ENCODE data around the gene CCDC60.

The CCDC60 gene

DNA sequence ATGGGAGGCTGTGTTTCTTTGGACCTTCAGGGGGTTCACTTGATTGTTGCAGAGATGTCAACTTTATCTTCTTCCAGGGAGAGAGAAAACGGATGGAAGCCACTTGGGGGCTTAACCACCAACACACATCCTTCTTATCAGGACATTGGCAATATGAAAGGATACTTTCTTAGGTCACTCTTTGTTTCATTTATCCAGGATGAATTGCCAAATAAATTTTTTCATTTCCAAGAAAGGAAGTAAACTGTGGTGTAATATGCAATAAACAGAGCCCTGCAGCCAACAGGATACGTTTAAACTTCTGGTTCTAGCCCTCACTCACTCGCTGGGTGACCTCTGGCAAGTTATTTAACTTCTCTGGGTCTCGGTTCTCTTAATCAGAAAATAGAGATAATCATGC, 77.8 kb downstream of the CCDC60 start:
- Histone ChIP-seq H3K4me3 (replicated peaks; ENCODE audit: low read depth, low read length) (no peak overlapping the region), H3K27me3 (replicated peaks; ENCODE audit: control insufficient read depth, insufficient read depth, low read length) (no peaks in the 10 kb centered on the region; the same call in 1 of the 2 replicates), H3K36me3 (ENCODE audit: control insufficient read depth, insufficient read depth, low read length) (no peaks in the 10 kb centered on the region)
- no peak for DNase-seq (ENCODE audit: extremely low read depth, insufficient read length)
- TF ChIP-seq, protein P1, sequence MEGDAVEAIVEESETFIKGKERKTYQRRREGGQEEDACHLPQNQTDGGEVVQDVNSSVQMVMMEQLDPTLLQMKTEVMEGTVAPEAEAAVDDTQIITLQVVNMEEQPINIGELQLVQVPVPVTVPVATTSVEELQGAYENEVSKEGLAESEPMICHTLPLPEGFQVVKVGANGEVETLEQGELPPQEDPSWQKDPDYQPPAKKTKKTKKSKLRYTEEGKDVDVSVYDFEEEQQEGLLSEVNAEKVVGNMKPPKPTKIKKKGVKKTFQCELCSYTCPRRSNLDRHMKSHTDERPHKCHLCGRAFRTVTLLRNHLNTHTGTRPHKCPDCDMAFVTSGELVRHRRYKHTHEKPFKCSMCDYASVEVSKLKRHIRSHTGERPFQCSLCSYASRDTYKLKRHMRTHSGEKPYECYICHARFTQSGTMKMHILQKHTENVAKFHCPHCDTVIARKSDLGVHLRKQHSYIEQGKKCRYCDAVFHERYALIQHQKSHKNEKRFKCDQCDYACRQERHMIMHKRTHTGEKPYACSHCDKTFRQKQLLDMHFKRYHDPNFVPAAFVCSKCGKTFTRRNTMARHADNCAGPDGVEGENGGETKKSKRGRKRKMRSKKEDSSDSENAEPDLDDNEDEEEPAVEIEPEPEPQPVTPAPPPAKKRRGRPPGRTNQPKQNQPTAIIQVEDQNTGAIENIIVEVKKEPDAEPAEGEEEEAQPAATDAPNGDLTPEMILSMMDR (IDR thresholded peaks at IDR 0.05; ENCODE audit: insufficient read depth, low read length, poor library complexity, severe bottlenecking) = no peak

DNA sequence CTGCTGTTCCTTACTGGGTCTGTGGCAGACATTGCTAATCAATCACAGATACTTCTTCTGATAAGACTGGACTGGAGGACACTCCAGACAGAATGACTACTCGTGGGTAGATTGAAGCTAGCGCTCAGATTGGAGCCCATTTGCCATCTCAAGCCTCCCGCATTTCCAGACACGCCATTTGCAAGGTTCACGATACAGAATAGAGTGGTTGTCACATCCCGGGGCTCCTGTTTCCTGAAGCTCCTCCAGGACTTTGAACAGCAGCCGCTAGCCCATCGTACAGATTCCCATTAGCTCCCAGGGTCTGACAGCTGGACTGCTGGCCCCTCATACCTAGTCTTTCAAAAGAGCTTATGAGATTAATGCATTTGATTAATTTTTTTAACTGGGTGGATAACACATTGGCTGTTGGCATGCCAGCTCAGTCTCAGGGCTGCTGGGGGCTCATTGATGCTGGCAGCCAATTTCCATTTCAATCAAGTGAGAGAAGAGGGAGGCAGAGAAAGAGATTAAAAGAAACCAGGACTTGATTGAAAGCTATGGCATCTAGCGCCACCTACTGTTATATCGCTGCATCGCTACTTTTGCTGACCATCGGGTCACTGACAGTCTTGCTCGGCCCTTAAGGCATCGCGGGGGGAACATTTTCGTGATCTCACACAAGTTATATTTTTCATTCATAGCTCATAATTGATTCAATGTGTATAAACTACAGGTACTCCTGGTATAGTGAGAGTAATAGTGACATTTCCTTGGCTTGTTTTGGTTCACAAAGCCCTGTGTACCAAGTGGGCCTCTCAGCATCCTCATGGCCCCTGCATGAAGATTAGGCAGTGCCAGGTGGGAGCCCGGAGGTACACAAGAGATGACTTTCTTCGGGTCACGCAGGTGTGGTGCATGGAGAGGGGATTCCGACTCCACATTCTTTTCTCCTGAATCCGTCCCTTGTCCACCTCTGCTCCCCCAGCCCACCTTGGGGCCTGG, 78.6 kb downstream of the CCDC60 start:
- Histone ChIP-seq H3K4me3 (replicated peaks; ENCODE audit: low read depth, low read length) (no peak overlapping the region), H3K27me3 (replicated peaks; ENCODE audit: control insufficient read depth, insufficient read depth, low read length) (no peaks in the 10 kb centered on the region; the same call in 1 of the 2 replicates), H3K36me3 (ENCODE audit: control insufficient read depth, insufficient read depth, low read length) (no peaks in the 10 kb centered on the region)
- TF ChIP-seq, protein P1 (IDR thresholded peaks at IDR 0.05; ENCODE audit: insufficient read depth, low read length, poor library complexity, severe bottlenecking) = peak; percentile 74
- DNase-seq (ENCODE audit: extremely low read depth, insufficient read length) = peak; percentile 11

DNA sequence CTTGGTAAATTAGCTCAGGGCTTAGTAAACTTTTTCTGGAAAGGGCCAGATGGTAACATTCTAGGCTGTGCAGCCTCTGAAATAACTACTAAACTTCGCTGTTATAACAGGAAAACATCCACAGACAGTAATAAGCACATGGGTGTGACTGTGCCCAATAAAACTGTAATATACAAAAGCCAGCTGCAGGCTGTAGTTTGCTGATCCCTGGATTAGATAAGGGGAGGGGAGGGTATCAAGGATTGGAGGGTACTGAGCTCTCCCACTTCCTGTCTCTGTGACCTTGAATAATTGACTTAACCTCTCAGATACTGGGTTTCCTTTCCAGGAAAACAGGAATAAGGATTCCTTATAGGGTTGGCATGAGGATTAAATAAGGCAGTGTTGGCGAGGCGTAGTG, 81.2 kb downstream of the CCDC60 start:
- TF ChIP-seq, protein P1 (IDR thresholded peaks at IDR 0.05; ENCODE audit: insufficient read depth, low read length, poor library complexity, severe bottlenecking) = no peak
- Histone ChIP-seq H3K36me3 (ENCODE audit: control insufficient read depth, insufficient read depth, low read length) (no peaks in the 10 kb centered on the region), H3K27me3 (replicated peaks; ENCODE audit: control insufficient read depth, insufficient read depth, low read length) (no peaks in the 10 kb centered on the region; the same call in 1 of the 2 replicates), H3K4me3 (replicated peaks; ENCODE audit: low read depth, low read length) (no peak overlapping the region)
- DNase-seq (ENCODE audit: extremely low read depth, insufficient read length) = no peak

DNA sequence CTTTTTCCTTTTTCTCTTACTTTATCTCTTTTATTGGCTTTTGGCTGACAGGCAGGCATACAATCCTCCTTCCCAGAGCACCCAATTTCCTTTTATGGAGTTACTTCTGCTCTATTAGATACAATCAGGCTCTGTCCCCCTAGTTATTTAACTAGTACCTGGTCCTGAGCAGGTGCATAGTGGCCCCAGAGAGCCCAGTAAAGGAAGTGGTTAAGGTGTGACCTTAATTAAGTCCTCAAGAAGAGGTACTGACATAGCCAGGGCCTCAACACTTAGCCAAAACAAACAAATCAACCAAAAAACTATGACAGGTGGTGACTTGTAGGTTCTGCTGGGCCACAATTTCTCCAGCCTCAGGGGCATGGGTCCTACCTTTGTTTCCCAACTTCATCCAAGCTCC, 82.9 kb downstream of the CCDC60 start:
- Histone ChIP-seq H3K4me3 (replicated peaks; ENCODE audit: low read depth, low read length) (no peak overlapping the region), H3K27me3 (replicated peaks; ENCODE audit: control insufficient read depth, insufficient read depth, low read length) (no peaks in the 10 kb centered on the region; the same call in 1 of the 2 replicates), H3K36me3 (ENCODE audit: control insufficient read depth, insufficient read depth, low read length) (no peaks in the 10 kb centered on the region)
- TF ChIP-seq, protein P1 (IDR thresholded peaks at IDR 0.05; ENCODE audit: insufficient read depth, low read length, poor library complexity, severe bottlenecking) = no peak
- DNase-seq (ENCODE audit: extremely low read depth, insufficient read length) = no peak

DNA sequence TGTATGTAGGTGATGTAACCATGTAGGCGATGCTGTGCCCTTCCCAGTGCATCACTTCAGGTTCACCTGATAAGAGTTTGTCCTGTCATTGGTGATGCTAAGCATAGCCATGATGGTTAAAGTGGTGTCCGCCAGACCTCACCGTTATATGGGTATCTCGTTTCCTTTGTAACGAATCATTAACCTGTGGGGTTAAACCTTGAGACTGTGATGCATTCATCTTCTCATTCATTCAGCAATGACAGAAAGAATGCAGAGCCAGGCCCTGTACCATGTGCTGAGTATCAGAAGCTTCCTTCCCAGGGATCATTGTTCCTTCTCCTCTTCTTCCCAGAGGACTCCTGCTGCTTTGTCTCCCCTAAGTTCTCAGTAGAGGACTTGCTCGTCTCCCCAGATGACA, 84.9 kb downstream of the CCDC60 start:
- Histone ChIP-seq H3K36me3 (ENCODE audit: control insufficient read depth, insufficient read depth, low read length) (no peaks in the 10 kb centered on the region), H3K4me3 (replicated peaks; ENCODE audit: low read depth, low read length) (no peak overlapping the region), H3K27me3 (replicated peaks; ENCODE audit: control insufficient read depth, insufficient read depth, low read length) (no peaks in the 10 kb centered on the region)
- DNase-seq (ENCODE audit: extremely low read depth, insufficient read length) = no peak
- TF ChIP-seq, protein P1 (IDR thresholded peaks at IDR 0.05; ENCODE audit: insufficient read depth, low read length, poor library complexity, severe bottlenecking) = no peak
